C4-2B (cell line): Measurements from ENCODE around the gene PACRG.

Experiments
- CTCF ChIP-seq: fragments of 450-650 bp; conservative IDR thresholded peaks from 2 replicates; pipeline ENCODE4 v1.5.1; 2017; ENCODE audit warnings: mild to moderate bottlenecking
- ZFX ChIP-seq: fragments of 450-650 bp; IDR thresholded peaks from 2 replicates; pipeline ENCODE4 v1.6.1; 2017

DNA sequence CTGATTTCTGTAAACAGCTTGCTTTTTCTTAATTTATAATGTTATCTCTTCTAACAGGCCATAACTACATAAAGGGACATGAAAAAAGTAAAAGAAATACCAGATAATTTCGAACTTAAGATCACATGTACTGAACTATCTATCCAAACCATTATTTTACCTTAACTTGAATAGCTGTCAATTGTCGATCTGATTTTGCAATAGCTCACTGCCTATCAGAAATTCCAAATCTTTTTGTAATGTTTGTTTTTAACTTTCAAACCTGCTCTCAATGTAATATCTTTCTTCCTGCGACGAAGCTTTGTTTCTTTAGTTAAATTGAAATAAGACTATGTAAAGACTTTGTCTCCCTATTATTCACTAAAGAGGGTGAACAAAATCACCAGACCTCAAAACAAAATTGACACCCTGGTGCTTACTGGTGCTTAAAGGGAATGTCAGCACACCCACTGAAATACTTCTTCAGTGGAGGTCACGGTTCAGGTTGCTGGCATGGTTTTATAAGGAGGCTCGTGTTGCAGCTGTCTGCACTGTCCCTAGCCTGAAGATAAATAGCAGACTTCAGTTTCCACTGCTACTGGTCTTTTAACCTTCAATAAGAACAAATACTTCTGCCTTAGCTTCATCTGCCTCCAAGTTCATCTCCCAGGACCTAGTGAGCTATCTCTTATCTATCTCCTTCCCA lies 569.2 kb downstream of the PACRG start:
- TF ChIP-seq CTCF (no peak), ZFX (no peak)
